Endothelial cell of umbilical vein (primary cell): ENCODE data around the gene TLCD3B.

Source experiments
- EZH2 ChIP-seq: IDR thresholded peaks from 2 replicates; pipeline ENCODE4 v1.6.1; 2012; ENCODE audit warnings: borderline replicate concordance, low read depth, mild to moderate bottlenecking, moderate library complexity, low read length, inconsistent platforms; ENCODE audit not compliant: severe bottlenecking
- POLR2A ChIP-seq: IDR thresholded peaks from 2 replicates; pipeline ENCODE4 v1.6.1; 2012; ENCODE audit warnings: low read depth, mild to moderate bottlenecking, control low read depth, low read length
- TF ChIP-seq, protein P1 (sequence below), 2 donors: IDR thresholded peaks; 1 replicate in 1 of 2; 2 replicates in 1 of 2; pipeline ENCODE4 v1.5.1; 2011; ENCODE audit warnings: low read length in 2 of 2, mild to moderate bottlenecking in 2 of 2, moderate library complexity in 2 of 2, control low read depth in 1 of 2, inconsistent platforms in 1 of 2, low read depth in 1 of 2; ENCODE audit not compliant: insufficient read depth in 1 of 2; ENCODE audit errors: extremely low read depth in 1 of 2

DNA sequence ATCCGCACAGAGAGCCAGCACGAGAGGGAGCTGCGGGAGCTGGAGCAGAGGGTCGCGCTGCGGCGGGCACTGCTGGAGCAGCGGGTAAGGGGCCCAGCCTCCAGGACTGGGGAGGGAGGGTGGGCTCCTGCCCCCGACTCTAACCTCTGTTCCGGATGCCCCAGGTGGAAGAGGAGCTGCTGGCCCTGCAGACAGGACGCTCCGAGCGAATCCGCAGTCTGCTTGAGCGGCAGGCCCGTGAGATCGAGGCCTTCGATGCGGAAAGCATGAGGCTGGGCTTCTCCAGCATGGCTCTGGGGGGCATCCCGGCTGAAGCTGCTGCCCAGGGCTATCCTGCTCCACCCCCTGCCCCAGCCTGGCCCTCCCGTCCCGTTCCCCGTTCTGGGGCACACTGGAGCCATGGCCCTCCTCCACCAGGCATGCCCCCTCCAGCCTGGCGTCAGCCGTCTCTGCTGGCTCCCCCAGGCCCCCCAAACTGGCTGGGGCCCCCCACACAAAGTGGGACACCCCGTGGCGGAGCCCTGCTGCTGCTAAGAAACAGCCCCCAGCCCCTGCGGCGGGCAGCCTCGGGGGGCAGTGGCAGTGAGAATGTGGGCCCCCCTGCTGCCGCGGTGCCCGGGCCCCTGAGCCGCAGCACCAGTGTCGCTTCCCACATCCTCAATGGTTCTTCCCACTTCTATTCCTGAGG, 40.0 kb downstream of the TLCD3B start:
- TF ChIP-seq, protein P1, sequence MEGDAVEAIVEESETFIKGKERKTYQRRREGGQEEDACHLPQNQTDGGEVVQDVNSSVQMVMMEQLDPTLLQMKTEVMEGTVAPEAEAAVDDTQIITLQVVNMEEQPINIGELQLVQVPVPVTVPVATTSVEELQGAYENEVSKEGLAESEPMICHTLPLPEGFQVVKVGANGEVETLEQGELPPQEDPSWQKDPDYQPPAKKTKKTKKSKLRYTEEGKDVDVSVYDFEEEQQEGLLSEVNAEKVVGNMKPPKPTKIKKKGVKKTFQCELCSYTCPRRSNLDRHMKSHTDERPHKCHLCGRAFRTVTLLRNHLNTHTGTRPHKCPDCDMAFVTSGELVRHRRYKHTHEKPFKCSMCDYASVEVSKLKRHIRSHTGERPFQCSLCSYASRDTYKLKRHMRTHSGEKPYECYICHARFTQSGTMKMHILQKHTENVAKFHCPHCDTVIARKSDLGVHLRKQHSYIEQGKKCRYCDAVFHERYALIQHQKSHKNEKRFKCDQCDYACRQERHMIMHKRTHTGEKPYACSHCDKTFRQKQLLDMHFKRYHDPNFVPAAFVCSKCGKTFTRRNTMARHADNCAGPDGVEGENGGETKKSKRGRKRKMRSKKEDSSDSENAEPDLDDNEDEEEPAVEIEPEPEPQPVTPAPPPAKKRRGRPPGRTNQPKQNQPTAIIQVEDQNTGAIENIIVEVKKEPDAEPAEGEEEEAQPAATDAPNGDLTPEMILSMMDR (IDR thresholded peaks at IDR 0.05; ENCODE audit: extremely low read depth in 1 of 2, insufficient read depth in 1 of 2, low read depth in 1 of 2, low read length in 2 of 2), result no peak
- TF ChIP-seq POLR2A, result no peak
- no peak for TF ChIP-seq EZH2
